GM10847 (cell line): Measurements from ENCODE around the gene NSRP1.

Experiments
- POLR2A ChIP-seq: IDR thresholded peaks from 2 replicates; pipeline ENCODE4 v1.6.1; 2011; ENCODE audit not compliant: insufficient read length; ENCODE audit errors: extremely low read depth

Gene NSRP1

GRCh38 chr17:30199600-30199999 is 83.0 kb downstream of the NSRP1 start:
- no peak for TF ChIP-seq POLR2A

GRCh38 chr17:30200106-30200505 is 83.5 kb downstream of the NSRP1 start:
- no peak for TF ChIP-seq POLR2A

- TF ChIP-seq POLR2A: no peak
Observed at GRCh38 chr17:30203471-30203981, 86.9 kb downstream of the NSRP1 start.

GRCh38 chr17:30207655-30208054 is 91.0 kb downstream of the NSRP1 start:
- no peak for TF ChIP-seq POLR2A

GRCh38 chr17:30208214-30208613 is 91.6 kb downstream of the NSRP1 start:
- TF ChIP-seq POLR2A: no peak

- TF ChIP-seq POLR2A: no peak
Observed at GRCh38 chr17:30209930-30210329, 93.3 kb downstream of the NSRP1 start.

GRCh38 chr17:30210366-30210765 is 93.8 kb downstream of the NSRP1 start:
- no peak for TF ChIP-seq POLR2A

GRCh38 chr17:30210901-30211300 is 94.3 kb downstream of the NSRP1 start:
- no peak for TF ChIP-seq POLR2A

GRCh38 chr17:30211371-30211770 is 94.8 kb downstream of the NSRP1 start:
- no peak for TF ChIP-seq POLR2A

GRCh38 chr17:30212750-30213149 is 96.1 kb downstream of the NSRP1 start:
- no peak for TF ChIP-seq POLR2A

GRCh38 chr17:30217054-30217453 is 100.4 kb downstream of the NSRP1 start:
- TF ChIP-seq POLR2A: no peak

GRCh38 chr17:30217746-30218245 is 101.2 kb downstream of the NSRP1 start:
- no peak for TF ChIP-seq POLR2A

GRCh38 chr17:30218799-30219198 is 102.2 kb downstream of the NSRP1 start:
- TF ChIP-seq POLR2A: no peak

- TF ChIP-seq POLR2A: no peak
Observed at GRCh38 chr17:30219315-30219714, 102.7 kb downstream of the NSRP1 start.

- no peak for TF ChIP-seq POLR2A
Observed at GRCh38 chr17:30219833-30220232, 103.2 kb downstream of the NSRP1 start.

- no peak for TF ChIP-seq POLR2A
Observed at GRCh38 chr17:30220414-30220813, 103.8 kb downstream of the NSRP1 start.

- TF ChIP-seq POLR2A: no peak
Observed at GRCh38 chr17:30221346-30221745, 104.7 kb downstream of the NSRP1 start.
